Uterus (tissue), 4 donors: ENCODE results near the gene ANOS1. TPM values are rescaled to one million over a fixed set of nuclear protein-coding genes. Genes with fewer than 3 reads are reported as not detected.

Experiments
- DNase-seq, 2 donors: peaks; one replicate each; pipeline ENCODE4 v3.0.0-alpha.2; 2019 to 2020
- H3K27ac ChIP-seq, 2 donors: fragments of 200-600 bp; sonication (generic); 1 replicate in 1 of 2; 2 replicates in 1 of 2; pipeline ENCODE4 v1.5.1; 2016 to 2018
- H3K27me3 ChIP-seq, 2 donors: fragments of 200-600 bp; sonication (generic); one replicate each; pipeline ENCODE4 v1.5.1; 2018 to 2019; ENCODE audit warnings: control low read depth in 1 of 2
- H3K36me3 ChIP-seq, 2 donors: fragments of 200-600 bp; sonication (generic); one replicate each; pipeline ENCODE4 v1.5.1; 2019; ENCODE audit warnings: control low read depth in 1 of 2
- H3K4me1 ChIP-seq, 2 donors: fragments of 200-600 bp; sonication (generic); one replicate each; pipeline ENCODE4 v1.5.1; 2018 to 2019; ENCODE audit warnings: control low read depth in 1 of 2
- H3K4me3 ChIP-seq, 2 donors: fragments of 200-600 bp; sonication (generic); 1 replicate in 1 of 2; 2 replicates in 1 of 2; pipeline ENCODE4 v1.5.1; 2018 to 2019; ENCODE audit warnings: mild to moderate bottlenecking in 1 of 2
- H3K9me3 ChIP-seq, 2 donors: fragments of 200-600 bp; sonication (generic); one replicate each; pipeline ENCODE4 v1.5.1; 2019; ENCODE audit warnings: control low read depth in 1 of 2
- CTCF ChIP-seq, 4 experiments: fragments of 200-600 bp in 2 of 4; fragments of 450-650 bp in 2 of 4; sonication (generic) in 2 of 4; IDR thresholded peaks; one replicate each; pipeline ENCODE4 v1.5.1; 2016 to 2019; ENCODE audit warnings: antibody characterized with exemption in 4 of 4, mild to moderate bottlenecking in 2 of 4, moderate library complexity in 1 of 4
- POLR2A ChIP-seq, 2 donors: fragments of 450-650 bp; IDR thresholded peaks; one replicate each; pipeline ENCODE4 v1.6.1; 2016; ENCODE audit warnings: antibody characterized with exemption in 2 of 2, mild to moderate bottlenecking in 1 of 2, moderate library complexity in 1 of 2
- intact Hi-C: fragments of 100-400 bp; cut with DNase I; formaldehyde crosslinking; loops from one replicate; pipeline ENCODE4 v1.15.1; 2023; ENCODE audit warnings: low total_unique reads
- total RNA-seq, 4 donors: library from RNA; depleted of rRNA in 3 of 4; stranded (reverse); fragments of >200 nt in 3 of 4; gene quantifications; one replicate each; pipeline versions ENCODE4 v1.1.0 to v1.2.4, GENCODE V29; 2014 to 2023
- donor health status: DM: yes; HTN: yes; CAD: no.

The ANOS1 gene
- total RNA-seq, 4 donors from 2014 or later, result 0.26 to 10.6 (median 1.2) TPM

GRCh38 chrX:8738588-8739189 lies 6.8 kb upstream of the ANOS1 start:
- intact Hi-C loops, result loop anchor here (10.0 kb wide), 1 partner anchor 1376 kb away; no protein-coding TSS in a partner anchor
- no peaks in the 10 kb centered on the region for H3K36me3 ChIP-seq
- TF ChIP-seq CTCF (IDR thresholded peaks at IDR 0.05) (peak; percentile 30 to 46 (median 38)), POLR2A (IDR thresholded peaks at IDR 0.05) (no peak)
- no peak for DNase-seq
- no peak overlapping the region for H3K27ac ChIP-seq
- no peaks in the 10 kb centered on the region for H3K4me1 ChIP-seq
- no peak overlapping the region for H3K4me3 ChIP-seq
- no peaks in the 10 kb centered on the region for H3K27me3 ChIP-seq
- no peaks in the 10 kb centered on the region for H3K9me3 ChIP-seq

GRCh38 chrX:8737883-8738282 lies 5.9 kb upstream of the ANOS1 start:
- TF ChIP-seq CTCF (IDR thresholded peaks at IDR 0.05) (no peak), POLR2A (IDR thresholded peaks at IDR 0.05) (no peak)
- Histone ChIP-seq H3K27ac (no peak overlapping the region), H3K27me3 (no peaks in the 10 kb centered on the region), H3K36me3 (no peaks in the 10 kb centered on the region), H3K9me3 (no peaks in the 10 kb centered on the region), H3K4me3 (no peak overlapping the region), H3K4me1 (no peaks in the 10 kb centered on the region)
- no peak for DNase-seq
- intact Hi-C loops, result loop anchor here (10.0 kb wide), 1 partner anchor 1377 kb away; no protein-coding TSS in a partner anchor

GRCh38 chrX:8730812-8731558 lies 952 bp downstream of the ANOS1 start:
- H3K4me3 ChIP-seq, result peak overlapping the region in 1 of 2 donors; percentile 5
- no peaks in the 10 kb centered on the region for H3K4me1 ChIP-seq
- H3K27me3 ChIP-seq, result no peaks in the 10 kb centered on the region
- H3K9me3 ChIP-seq, result no peaks in the 10 kb centered on the region
- no peak overlapping the region for H3K27ac ChIP-seq
- DNase-seq, result no peak
- intact Hi-C loops, result loop anchor here (10.0 kb wide), 1 partner anchor 1384 kb away; no protein-coding TSS in a partner anchor
- TF ChIP-seq CTCF (IDR thresholded peaks at IDR 0.05), result no peak
- no peak for TF ChIP-seq POLR2A (IDR thresholded peaks at IDR 0.05)
- no peaks in the 10 kb centered on the region for H3K36me3 ChIP-seq

- Histone ChIP-seq H3K27me3 (no peaks in the 10 kb centered on the region), H3K9me3 (no peaks in the 10 kb centered on the region), H3K36me3 (no peaks in the 10 kb centered on the region), H3K27ac (no peak overlapping the region), H3K4me3 (no peak overlapping the region), H3K4me1 (no peaks in the 10 kb centered on the region)
- intact Hi-C loops, result loop anchor here (10.0 kb wide), 1 partner anchor 1385 kb away; no protein-coding TSS in a partner anchor
- TF ChIP-seq POLR2A (IDR thresholded peaks at IDR 0.05), result no peak
- TF ChIP-seq CTCF (IDR thresholded peaks at IDR 0.05), result no peak
- no peak for DNase-seq
Observed at GRCh38 chrX:8729811-8730210, 2.1 kb downstream of the ANOS1 start.

GRCh38 chrX:8728932-8729535 lies 2.9 kb downstream of the ANOS1 start:
- intact Hi-C loops, result no loop called here
- DNase-seq, result no peak
- Histone ChIP-seq H3K9me3 (no peaks in the 10 kb centered on the region), H3K27ac (no peak overlapping the region), H3K4me1 (no peaks in the 10 kb centered on the region), H3K4me3 (no peak overlapping the region), H3K27me3 (no peaks in the 10 kb centered on the region), H3K36me3 (no peaks in the 10 kb centered on the region)
- TF ChIP-seq POLR2A (IDR thresholded peaks at IDR 0.05) (no peak), CTCF (IDR thresholded peaks at IDR 0.05) (no peak)
